Femur (tissue), 1 donor: ENCODE results near the gene MTR.

Source experiments
- DNase-seq: peaks from one replicate; pipeline ENCODE4 v3.0.0-alpha.2; 2017

Gene MTR

GRCh38 chr1:236913371-236914037 lies 118.4 kb downstream of the MTR start:
- no peak for DNase-seq

DNA sequence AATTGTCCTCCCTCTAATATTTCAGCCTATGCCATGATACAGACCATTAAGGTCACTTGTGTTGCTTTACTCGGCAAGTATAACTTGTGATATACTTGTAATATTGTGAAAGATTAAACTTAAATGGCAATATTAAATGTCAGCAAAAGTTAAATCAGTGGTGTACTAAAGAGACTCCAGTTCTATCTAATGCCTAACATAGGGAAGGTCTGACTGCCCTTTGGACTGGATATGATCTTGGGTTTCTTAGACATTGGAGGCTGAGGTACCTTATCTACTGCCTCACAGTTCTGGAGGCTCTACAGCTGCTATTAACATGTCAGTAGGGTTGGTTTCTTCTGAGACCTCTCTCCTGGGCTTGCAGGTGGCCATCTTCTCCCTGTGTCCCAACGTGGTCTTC lies 119.3 kb downstream of the MTR start:
- DNase-seq, result no peak

GRCh38 chr1:236916131-236916800 lies 121.2 kb downstream of the MTR start:
- DNase-seq, result no peak

DNA sequence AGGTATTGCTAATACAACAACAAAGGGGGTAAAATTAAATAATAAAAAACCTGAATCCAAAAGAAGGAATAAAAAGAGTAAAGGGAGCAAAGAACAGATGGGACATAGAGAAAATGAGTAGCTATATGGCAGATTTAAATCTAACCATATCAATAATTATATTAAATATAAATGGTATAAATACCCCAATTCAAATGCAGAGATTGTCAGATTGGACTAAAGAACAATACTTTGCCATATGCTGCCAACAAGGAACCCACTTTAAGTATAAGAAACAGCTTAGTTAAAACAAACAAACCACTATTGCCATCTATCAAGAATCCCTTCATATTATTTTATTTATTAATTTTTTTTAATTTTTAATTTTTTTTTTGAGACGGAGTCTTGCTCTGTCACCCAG lies 122.4 kb downstream of the MTR start:
- DNase-seq, result no peak

- no peak for DNase-seq
These were observed 125.3 kb downstream of the MTR start for GRCh38 chr1:236920286-236920894.

DNA sequence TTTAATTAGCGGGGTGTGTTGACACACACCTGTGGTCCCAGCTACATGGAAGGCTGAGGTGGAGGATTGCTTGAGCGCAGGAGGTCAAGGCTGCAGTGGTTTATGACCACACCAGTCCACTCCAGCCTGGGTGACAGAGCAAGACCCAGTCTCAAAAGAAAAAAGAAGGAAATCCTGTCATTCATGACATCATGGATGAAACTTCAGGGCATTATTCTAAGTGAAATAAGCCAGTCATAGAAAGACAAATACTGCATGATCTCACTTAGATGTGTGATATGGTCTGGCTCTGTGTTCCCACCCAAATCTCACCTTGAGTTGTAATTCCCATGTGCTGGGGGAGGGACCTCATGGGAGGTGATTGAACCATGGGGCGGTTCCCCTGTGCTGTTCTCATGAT lies 126.5 kb downstream of the MTR start:
- no peak for DNase-seq

GRCh38 chr1:236922190-236922589 lies 127.1 kb downstream of the MTR start:
- DNase-seq, result no peak

- DNase-seq, result no peak
These were observed 130.3 kb downstream of the MTR start for GRCh38 chr1:236925386-236925785.

- no peak for DNase-seq
These were observed 135.4 kb downstream of the MTR start for GRCh38 chr1:236930503-236930902.

DNA sequence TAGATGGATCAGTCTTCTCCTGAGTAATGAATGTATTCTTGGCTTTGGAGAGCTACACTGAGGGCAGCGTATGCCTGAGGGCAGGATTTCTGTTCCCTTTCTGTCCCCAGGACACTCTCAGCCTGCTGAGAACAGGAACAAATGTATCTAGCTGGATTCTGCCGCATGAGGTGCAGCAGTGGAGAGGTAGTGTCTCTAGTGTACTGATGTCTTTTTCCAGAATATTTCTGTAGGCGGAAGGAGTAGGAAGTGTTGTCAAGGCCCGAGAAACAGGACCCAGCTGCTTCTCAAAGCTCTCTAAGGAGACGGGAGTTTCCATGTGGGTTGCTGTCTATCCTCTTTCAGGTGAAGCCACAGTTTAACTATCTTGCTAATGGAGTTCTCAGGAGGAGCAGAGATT lies 143.7 kb downstream of the MTR start:
- DNase-seq, result no peak

- DNase-seq, result no peak
These were observed 147.3 kb downstream of the MTR start for GRCh38 chr1:236942431-236942830.

DNA sequence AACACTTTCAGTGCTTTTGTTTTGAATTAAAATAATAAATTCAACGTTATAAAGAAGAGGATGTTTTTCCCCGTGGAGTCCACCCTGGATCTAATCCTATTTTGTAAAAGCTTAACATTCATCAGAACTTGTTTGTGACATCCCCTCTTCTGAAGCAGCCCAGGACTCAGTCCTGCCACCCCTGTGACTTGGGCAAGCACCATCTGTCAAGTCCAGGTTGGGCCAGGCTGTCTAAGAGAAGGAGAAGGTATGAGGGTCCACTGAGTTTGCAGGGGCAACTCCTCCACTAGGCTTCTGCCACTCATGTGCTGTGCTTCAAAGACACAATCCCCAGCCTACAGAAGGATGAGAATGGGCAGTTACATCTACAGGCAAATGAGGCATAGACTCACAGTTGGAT lies 149.5 kb downstream of the MTR start:
- no peak for DNase-seq

DNA sequence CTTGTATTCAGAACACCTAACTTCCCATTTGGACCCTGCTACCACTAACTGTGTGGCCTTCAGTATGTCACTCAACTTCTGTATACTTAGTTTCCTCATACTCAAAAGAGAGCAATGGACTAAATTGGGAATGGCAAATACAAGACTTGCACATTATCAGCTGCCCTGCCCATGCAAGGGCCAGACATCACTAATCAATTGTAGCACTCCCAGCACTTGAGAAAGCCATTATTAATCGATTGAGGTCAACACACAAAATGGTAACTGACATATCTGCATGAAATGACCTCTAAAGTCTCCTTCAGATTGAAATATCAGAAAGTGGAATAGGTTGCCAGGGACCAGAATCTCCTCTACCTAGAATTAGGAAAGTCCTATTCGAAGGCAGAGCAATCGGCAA lies 149.9 kb downstream of the MTR start:
- DNase-seq, result no peak

DNA sequence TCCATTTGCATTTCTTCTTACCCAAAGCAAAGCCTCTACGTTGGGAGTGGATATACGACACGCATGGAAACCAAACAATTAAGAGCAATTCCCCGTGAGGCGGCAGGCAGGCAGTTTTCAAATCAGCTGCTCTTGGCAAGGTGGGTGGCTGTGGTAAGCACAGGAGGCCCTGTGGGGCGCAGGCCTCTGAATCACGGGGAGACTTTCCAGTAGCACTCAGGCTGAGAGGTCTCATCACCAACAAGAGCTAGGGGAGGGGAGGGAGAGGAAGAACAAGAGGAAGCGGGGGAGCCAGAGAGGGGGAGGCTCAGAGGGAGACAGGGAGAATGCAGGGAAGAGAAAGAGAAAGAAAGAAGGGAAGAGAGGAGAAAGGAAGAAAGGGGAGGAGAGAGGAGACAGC lies 152.7 kb downstream of the MTR start:
- no peak for DNase-seq

DNA sequence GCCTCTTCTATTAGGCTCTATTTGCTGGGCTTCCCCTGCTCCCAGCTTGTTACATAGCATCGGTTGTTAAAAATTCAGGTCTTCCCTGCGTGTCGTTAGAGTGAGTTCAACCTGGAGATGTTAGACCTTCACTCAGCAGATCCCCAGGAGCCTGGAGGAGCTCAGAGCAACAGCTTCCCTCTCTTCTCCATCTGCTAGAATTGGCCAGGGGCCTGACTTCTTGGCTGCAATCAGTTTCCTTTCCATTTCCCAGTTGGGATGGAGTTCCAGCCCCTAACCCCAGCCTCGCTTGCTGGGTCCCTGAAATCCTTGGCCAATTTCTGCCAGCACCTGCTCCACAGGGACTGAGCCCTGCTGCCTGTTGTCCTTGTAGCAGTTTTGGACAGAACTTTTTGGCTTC lies 153.3 kb downstream of the MTR start:
- peak; percentile 18 for DNase-seq

DNA sequence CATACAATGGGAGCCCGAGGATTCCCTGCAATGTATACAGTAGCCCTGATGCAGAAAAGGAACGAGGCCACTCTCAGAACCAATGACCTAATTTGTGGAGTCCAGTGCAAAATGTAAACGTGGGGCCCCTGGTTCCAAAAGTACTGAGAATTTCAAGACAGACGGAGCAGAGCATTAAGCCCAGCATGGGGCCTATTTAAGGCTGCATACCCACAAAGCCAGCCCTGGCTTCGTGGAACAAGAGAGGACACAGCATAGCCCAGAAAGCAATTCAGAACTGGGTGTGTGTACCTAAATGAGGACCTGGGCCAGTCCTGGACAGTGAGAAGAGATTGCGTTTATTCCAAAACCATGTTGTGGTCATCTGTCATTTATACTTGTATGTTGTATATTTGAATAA lies 153.9 kb downstream of the MTR start:
- no peak for DNase-seq

DNA sequence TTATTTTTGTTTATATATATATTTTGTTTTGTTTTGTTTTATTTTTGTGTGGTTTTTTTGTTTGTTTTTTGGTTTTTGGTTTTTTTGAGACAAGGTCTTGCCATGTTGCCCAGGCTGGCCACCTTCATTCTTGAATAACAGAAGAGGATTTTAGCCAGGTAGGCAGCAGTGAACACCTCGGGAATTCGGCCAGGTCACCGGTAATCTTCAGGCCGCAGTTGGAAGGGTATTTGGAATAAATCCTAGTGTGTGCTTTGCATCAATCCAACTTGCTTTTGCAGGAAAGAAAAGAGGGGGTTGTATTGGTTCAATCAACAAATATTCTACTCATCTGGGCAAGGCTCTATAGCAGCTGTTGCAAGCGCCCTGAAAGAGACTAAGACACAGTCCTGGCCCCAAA lies 155.3 kb downstream of the MTR start:
- DNase-seq, result no peak

DNA sequence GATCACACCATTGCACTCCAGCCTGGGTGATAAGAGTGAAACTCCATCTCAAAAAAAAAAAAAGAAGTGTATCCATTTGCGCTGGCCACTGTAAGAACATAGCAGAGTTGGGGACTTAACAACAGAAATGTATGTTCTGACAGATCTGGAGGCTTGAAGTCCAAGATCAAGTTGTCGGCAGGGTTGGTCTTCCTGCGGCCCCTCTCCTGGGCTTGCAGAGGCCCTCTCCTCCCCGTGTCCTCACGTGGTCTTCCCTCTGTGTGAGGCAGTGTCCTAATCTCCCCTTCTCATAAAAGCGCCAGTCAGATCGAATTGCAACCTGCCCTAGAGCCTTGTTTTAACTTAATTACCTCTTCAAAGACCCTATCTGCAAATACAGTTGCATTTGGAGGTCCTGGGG lies 156.6 kb downstream of the MTR start:
- no peak for DNase-seq

GRCh38 chr1:236952246-236953003 lies 157.3 kb downstream of the MTR start:
- no peak for DNase-seq

DNA sequence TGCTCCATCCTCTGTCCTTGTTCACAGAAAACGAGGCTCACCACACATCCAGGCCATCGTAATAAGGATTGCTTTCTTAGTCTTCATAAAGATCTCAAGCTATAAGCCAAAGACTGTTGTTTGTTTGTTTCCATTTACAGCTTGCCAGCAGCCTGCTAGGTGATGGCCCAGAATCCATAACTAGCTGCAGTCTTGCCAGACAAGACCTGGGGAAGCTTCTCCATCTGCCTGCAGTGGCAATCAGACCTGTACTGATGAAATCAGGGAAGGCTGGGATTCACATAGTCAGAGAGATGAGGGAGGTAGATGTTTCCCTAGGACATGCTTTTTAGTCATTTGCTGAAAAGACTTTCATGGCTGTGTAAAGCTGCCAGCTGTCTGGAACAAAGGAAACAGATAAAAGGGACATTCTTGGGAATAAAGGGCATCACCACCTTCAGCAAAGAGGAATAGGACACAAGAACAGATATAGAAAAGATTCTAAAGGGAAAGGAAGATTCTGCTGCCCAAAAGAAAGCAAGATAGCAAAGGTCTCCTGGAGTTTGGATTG lies 158.1 kb downstream of the MTR start:
- no peak for DNase-seq
